Skeletal muscle cell (primary cell): ENCODE measurements around the gene ARID5B.
"Not testable (repeated sequence)": the region's sequence is repeated elsewhere in the genome, so short reads cannot be mapped to it uniquely, and the experiment has no call there.

Experiments
- DNase-seq: peaks from one replicate; pipeline ENCODE4 v3.0.0-alpha.2; 2010; ENCODE audit warnings: low read depth
- H3K4me3 ChIP-seq: 2 replicates; pipeline ENCODE4 v1.5.1; 2011; ENCODE audit warnings: low read depth, mild to moderate bottlenecking, control low read depth, low read length, moderate library complexity

ARID5B gene, protein sequence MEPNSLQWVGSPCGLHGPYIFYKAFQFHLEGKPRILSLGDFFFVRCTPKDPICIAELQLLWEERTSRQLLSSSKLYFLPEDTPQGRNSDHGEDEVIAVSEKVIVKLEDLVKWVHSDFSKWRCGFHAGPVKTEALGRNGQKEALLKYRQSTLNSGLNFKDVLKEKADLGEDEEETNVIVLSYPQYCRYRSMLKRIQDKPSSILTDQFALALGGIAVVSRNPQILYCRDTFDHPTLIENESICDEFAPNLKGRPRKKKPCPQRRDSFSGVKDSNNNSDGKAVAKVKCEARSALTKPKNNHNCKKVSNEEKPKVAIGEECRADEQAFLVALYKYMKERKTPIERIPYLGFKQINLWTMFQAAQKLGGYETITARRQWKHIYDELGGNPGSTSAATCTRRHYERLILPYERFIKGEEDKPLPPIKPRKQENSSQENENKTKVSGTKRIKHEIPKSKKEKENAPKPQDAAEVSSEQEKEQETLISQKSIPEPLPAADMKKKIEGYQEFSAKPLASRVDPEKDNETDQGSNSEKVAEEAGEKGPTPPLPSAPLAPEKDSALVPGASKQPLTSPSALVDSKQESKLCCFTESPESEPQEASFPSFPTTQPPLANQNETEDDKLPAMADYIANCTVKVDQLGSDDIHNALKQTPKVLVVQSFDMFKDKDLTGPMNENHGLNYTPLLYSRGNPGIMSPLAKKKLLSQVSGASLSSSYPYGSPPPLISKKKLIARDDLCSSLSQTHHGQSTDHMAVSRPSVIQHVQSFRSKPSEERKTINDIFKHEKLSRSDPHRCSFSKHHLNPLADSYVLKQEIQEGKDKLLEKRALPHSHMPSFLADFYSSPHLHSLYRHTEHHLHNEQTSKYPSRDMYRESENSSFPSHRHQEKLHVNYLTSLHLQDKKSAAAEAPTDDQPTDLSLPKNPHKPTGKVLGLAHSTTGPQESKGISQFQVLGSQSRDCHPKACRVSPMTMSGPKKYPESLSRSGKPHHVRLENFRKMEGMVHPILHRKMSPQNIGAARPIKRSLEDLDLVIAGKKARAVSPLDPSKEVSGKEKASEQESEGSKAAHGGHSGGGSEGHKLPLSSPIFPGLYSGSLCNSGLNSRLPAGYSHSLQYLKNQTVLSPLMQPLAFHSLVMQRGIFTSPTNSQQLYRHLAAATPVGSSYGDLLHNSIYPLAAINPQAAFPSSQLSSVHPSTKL

DNA sequence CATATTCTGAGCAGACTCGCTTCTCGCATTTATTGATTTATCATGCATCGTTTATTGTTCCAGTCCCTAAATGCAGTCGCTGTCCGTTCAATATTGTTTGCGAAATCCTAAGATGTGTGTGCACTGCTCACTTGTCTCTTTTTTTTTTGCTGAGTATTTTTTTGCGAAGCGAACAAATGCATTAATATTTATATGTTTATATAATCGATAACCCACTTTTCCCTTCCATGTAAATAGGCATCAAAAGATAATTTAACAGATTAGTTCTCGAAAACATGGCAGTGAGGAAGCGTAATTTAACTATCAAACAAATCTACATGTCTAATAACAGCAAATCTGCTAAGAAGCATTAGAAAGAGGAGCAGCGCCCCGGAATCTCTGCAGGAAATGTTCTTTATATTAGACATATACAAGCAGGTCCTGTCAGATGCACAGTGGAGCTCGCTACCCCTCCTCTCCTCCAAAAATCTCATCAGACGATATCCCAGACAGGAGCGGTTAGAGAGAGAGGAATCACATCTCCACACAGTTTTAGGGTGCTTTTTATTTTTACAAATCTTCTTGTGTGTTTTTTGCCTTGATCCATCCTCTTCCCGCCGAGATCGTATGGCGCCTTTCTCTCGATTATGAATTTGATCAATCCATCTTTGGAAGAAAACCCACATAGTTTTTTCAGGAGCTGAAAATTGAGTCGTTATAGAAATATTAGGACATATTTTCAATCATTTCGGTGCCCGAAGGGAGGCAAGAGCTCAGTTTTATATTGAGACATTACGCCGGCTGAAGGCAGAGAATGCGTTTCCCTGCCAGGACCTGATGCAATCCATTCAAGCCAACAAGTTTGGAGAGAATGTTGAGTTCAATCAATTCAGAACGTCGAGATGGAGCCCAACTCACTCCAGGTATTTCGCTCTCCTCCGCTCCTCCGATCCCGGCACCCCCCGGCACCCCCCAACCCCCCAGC is at the start of gene ARID5B:
Gene ARID5B, plus strand, starts transcription at position 871 of the 964 bp plus-strand sequence. Its CDS starts 11 bp downstream, at position 882.
- peak within 1 kb of the TSS; percentile 88 for H3K4me3 ChIP-seq
- DNase-seq, result no peak

- no peak for DNase-seq
- H3K4me3 ChIP-seq, result no peak overlapping the region
Observed at GRCh38 chr10:61852261-61852660, 49.2 kb upstream of the ARID5B start.

DNA sequence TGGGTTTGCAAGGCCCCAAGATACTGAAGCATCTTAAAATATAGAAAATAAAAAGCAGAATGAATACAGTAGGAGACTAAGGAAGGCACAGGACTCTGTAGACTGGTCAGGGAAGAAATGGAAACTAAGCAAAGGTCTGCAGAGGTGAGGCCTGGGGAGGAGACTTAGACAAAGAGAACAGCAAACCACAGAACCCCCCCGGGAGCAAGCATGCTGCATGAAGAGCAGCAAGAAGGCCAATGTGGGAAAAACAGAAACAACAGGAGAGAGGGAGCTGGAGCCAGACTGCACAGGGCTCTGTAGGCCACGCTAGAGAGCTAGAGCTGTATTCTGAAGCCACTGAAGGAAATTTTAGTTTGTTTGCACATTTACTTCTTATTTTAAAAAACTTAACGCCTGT is 45.7 kb upstream of the ARID5B start:
- peak; percentile 26 for DNase-seq
- H3K4me3 ChIP-seq, result no peak overlapping the region

DNA sequence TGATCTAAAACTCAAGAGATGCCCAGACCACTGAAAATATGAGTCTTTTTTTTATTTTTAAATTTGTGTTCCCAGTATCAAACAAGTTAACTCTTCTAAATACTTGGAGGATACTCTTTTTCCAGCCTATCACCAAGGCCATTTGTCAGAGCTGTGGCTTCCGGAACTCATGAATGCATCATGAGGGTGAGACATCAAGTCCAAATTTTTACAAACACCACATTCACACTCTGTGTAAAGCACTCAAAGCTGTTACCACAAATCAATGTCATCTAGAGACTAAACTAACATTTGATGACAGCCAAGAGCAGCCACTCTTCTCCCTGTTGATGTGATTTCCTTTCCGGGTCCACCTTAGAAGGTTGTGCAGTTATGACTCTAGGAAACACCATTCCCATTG is 43.8 kb upstream of the ARID5B start:
- DNase-seq, result no peak
- H3K4me3 ChIP-seq, result no peak overlapping the region

DNA sequence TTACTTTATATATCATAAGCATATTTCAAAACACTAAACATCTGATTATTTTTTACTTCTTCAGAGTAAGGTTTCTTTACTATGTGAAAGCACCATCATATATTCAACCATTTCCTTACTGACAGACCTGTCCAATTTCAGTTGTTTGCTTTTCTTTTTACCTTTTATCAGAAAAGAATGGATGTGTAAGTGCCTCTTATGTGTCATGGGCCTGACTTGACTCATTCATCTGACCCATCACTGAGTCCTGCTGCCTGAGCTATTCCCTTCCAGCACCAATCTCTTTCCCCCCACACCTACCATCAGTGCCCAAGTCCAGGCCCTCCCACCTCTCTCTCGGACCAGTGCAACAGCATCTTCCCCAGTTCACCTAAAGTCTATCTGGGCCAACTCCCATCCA is 41.7 kb upstream of the ARID5B start:
- no peak overlapping the region for H3K4me3 ChIP-seq
- no peak for DNase-seq

DNA sequence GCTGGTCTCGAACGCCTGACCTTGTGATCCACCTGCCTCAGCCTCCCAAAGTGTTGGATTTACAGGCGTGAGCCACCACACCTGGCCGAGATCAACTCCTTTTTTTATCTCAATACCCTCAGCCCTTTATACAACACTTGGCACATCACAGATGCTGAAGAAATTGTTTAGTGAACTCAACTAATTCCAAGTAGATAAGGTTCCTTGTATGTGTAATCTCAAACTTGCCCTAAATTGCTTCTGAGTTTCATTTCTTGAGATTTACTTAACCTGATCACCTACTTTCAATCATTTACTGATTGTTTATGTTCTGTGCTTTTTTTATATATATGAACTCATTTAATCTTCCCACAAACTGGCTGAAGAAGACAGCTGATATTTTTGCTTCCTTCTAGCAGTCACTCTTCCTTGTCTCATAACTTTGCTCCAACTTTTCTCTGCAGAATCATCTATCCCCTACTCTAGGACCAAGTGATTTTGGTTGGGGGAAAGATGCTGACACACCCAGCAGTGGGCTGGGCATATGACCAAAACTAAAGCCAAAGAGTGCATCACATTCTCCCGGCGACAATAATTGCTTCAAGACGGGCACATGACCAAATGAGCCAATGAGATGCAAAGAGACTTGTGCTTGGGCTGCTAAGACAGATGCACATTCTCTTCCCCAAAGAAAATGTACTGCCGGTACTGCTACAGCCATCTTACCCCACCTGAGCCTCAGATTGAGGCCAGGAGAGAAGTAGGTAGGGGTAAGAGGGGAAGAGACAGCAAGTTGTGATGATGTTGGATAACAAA is 40.3 kb upstream of the ARID5B start:
- no peak overlapping the region for H3K4me3 ChIP-seq
- DNase-seq, result no peak

DNA sequence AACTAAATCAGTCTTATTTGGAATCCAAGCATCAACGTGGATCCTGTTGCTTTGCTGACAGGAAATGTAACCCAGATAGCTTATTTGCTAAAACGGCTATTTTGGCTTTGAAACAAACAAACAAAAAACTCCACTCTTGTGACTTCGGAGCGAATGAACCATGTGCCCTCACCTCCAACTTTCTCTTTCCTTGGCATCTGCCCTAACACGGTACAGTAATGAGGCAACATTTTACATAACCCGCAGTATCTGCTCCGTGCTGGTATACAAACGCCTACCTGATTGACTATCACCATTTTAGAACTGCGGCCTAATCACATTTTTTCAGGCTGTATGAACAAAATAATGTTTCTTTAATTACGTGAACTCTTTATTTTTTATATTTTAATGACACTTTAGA is 37.5 kb upstream of the ARID5B start:
- no peak for DNase-seq
- no peak overlapping the region for H3K4me3 ChIP-seq

- H3K4me3 ChIP-seq, result no peak overlapping the region
- DNase-seq, result no peak
Observed at GRCh38 chr10:61866700-61867368, 34.7 kb upstream of the ARID5B start.

- not testable (repeated sequence) for H3K4me3 ChIP-seq, DNase-seq
Observed at GRCh38 chr10:61867374-61867773, 34.1 kb upstream of the ARID5B start.

GRCh38 chr10:61867817-61868216 is 33.7 kb upstream of the ARID5B start:
- H3K4me3 ChIP-seq, DNase-seq: not testable (repeated sequence)

GRCh38 chr10:61869041-61869675 is 32.3 kb upstream of the ARID5B start:
- DNase-seq, result no peak
- H3K4me3 ChIP-seq, result no peak overlapping the region

GRCh38 chr10:61869774-61870525 is 31.5 kb upstream of the ARID5B start:
- no peak overlapping the region for H3K4me3 ChIP-seq
- DNase-seq, result no peak

GRCh38 chr10:61870526-61870895 is 31.0 kb upstream of the ARID5B start:
- no peak for DNase-seq
- H3K4me3 ChIP-seq, result no peak overlapping the region

GRCh38 chr10:61871487-61871886 is 30.0 kb upstream of the ARID5B start:
- no peak for DNase-seq
- H3K4me3 ChIP-seq, result no peak overlapping the region

DNA sequence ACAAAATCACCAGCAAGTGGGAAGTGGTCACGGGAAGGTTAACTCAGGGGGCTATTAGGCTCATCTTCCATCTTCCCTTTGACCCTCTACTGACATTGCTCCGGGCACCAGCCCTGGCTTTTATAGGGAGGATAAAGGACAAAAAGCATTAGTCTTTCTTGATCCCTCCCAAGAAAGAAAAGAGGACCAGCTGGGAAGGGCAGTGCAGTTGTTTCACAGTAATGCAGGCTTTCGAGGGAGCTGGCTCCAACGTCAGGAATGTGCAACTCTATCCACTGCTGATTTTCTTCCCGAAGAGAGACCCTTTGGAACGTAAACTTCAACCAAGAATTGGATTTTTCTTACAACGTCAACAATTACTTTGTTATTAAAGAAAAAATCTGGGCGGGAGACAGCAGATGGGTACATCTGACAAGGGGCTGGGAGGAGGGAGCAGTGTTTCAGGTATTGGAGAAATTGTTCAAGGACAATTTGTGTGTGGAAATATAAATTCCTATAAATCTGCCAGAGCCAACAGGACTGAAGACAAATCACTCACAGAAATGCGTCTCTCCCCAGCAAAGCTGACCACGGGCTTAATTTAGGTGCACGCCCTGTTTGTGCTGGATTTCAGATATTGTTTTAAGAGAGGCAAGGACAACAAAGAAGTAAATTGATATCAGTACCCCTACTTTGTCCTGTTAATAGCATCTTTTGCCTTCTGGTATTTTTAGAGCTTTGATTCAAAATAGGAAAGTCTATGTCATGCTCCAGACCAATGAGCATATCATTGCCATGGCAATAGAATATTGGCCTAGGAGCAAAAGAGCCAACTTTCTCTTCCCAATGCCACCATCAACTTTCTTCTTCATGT is 23.4 kb upstream of the ARID5B start:
- DNase-seq, result no peak
- H3K4me3 ChIP-seq, result no peak overlapping the region

GRCh38 chr10:61878740-61879068 is 22.8 kb upstream of the ARID5B start:
- DNase-seq, result no peak
- no peak overlapping the region for H3K4me3 ChIP-seq
